Ishikawa (cell line): ENCODE data around the gene KRT71.

Source experiments
- CEBPB ChIP-seq: IDR thresholded peaks from 2 replicates; pipeline ENCODE4 v1.6.1; 2012
- CREB1 ChIP-seq: IDR thresholded peaks from 2 replicates; pipeline ENCODE4 v1.6.1; 2012; ENCODE audit warnings: low read depth
- EGR1 ChIP-seq: IDR thresholded peaks from 2 replicates; pipeline ENCODE4 v1.6.1; 2012
- EP300 ChIP-seq: IDR thresholded peaks from 2 replicates; pipeline ENCODE4 v1.6.1; 2012; ENCODE audit warnings: borderline replicate concordance
- FOXM1 ChIP-seq: IDR thresholded peaks from 2 replicates; pipeline ENCODE4 v1.6.1; 2012; ENCODE audit warnings: low read depth, borderline replicate concordance
- MAX ChIP-seq: IDR thresholded peaks from 2 replicates; pipeline ENCODE4 v1.6.1; 2012
- NFIC ChIP-seq: IDR thresholded peaks from 2 replicates; pipeline ENCODE4 v1.6.1; 2012
- RAD21 ChIP-seq: IDR thresholded peaks from 2 replicates; pipeline ENCODE4 v1.6.1; 2012; ENCODE audit warnings: low read depth
- REST ChIP-seq: IDR thresholded peaks from 2 replicates; pipeline ENCODE4 v1.6.1; 2012; ENCODE audit warnings: low read depth, mild to moderate bottlenecking
- TAF1 ChIP-seq: IDR thresholded peaks from 2 replicates; pipeline ENCODE4 v1.6.1; 2012; ENCODE audit warnings: low read depth, mild to moderate bottlenecking
- TCF12 ChIP-seq: IDR thresholded peaks from 2 replicates; pipeline ENCODE4 v1.6.1; 2012; ENCODE audit warnings: low read depth
- TEAD4 ChIP-seq: IDR thresholded peaks from 2 replicates; pipeline ENCODE4 v1.6.1; 2012
- USF1 ChIP-seq: IDR thresholded peaks from 2 replicates; pipeline ENCODE4 v1.6.1; 2012
- YY1 ChIP-seq: IDR thresholded peaks from 2 replicates; pipeline ENCODE4 v1.6.1; 2012; ENCODE audit warnings: low read depth
- ZBTB7A ChIP-seq: IDR thresholded peaks from 2 replicates; pipeline ENCODE4 v1.6.1; 2012; ENCODE audit warnings: low read depth

The KRT71 gene

GRCh38 chr12:52517005-52517835, 35.7 kb downstream of the KRT71 start:
- TF ChIP-seq CEBPB (no peak), NFIC (no peak), EGR1 (no peak), MAX (no peak), RAD21 (no peak), REST (no peak)

- TF ChIP-seq USF1: no peak
- no peak for TF ChIP-seq REST
- no peak for TF ChIP-seq TEAD4
Measured at GRCh38 chr12:52515927-52516831, 36.8 kb downstream of the KRT71 start.

- TF ChIP-seq YY1 (no peak), EGR1 (no peak), CREB1 (no peak), CEBPB (no peak), FOXM1 (no peak)
Measured at GRCh38 chr12:52515319-52515646, 37.7 kb downstream of the KRT71 start.

- TF ChIP-seq TEAD4 (no peak), TAF1 (no peak)
Measured at GRCh38 chr12:52514471-52515318, 38.2 kb downstream of the KRT71 start.

- TF ChIP-seq TCF12 (no peak), FOXM1 (no peak), CEBPB (no peak), CREB1 (no peak), MAX (no peak), NFIC (no peak), RAD21 (no peak), ZBTB7A (no peak), REST (no peak), EGR1 (no peak), USF1 (no peak), EP300 (no peak), YY1 (no peak), TAF1 (no peak), TEAD4 (no peak)
Measured at GRCh38 chr12:52513736-52514135, 39.2 kb downstream of the KRT71 start.
